Superior temporal gyrus (tissue), 1 donor: ENCODE data around the gene DSG4.

ENCODE experiments used
- DNase-seq: peaks from one replicate; pipeline ENCODE4 v3.0.0-alpha.2; 2016; ENCODE audit errors: extremely low spot score

DSG4 gene

DNA sequence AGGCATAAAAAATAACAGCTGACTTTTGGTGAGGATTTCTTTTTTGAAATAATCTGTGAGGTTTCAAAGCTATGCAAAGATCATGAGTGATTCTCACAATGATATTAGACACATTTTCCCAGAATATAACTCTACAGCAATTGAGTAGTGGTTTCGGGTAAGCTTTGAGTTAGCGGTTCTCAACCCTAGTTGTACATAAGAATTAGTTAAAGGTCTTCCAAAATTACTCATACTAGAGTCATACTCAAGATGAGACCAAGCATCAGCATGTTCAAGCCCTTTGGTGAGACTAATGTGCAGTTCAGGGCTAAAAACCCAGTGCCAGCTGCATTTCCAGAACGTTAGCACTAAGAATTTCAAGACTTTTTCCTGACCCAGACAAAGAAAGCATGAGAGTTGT lies 31.1 kb downstream of the DSG4 start:
- no peak for DNase-seq

DNA sequence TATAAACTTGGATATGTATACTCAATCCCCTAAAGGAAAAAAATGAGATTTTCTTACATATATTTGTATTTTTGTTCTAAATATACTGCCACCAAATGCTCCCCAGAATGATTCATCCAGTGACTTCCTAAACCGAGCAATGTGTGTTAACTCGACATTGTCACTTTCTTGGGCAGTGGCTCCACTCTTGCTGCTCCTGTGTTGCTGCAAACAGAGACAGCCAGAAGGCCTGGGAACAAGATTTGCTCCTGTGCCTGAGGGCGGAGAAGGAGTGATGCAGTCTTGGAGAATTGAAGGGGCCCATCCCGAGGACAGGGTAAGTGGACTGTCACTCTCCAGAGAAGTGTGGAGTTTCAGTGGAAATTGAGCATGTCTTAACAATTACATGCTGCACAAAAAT lies 32.7 kb downstream of the DSG4 start:
- no peak for DNase-seq

- DNase-seq, result no peak
These were observed 34.3 kb downstream of the DSG4 start for GRCh38 chr18:31410716-31411483.

GRCh38 chr18:31413137-31413536 lies 36.6 kb downstream of the DSG4 start:
- DNase-seq, result no peak

DNA sequence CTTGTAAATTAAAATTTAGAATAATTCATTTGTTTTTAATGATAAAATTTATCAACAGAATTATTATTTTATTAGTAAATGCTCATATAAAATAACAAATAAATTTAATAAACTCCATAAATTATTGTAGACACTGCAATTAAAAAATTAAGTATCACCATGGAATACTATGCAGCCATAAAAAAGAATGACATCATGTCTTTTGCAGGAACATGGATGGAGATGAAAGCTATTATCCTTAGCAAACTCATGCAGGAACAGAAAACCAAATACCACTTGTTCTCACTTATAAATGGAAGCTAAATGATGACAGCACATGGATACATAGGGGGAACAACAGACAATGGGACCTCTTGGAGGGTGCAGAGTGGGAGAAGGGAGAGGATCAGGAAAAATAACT lies 41.3 kb downstream of the DSG4 start:
- no peak for DNase-seq

DNA sequence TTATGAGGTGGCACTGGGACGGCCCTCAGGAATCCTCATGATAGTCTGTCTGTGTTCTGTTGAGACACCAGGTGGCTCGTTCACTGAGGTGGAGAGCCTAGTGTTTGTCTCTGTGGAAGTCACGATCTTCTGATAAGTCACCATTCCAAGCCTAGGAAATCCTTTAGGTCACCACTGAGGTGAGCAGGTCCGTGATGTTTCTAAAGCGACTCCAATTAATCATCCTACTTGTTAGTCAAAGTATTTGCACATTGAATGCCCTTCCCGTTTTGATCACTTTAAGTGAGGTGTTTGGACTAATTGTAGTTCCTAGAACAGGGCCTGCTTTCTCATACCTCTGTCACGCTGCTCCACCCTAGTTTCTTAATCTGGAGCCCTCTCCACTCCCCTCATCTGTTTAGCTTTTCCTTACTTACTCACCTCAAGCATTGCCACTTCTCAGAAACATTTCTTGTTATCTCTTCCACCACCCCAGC lies 42.9 kb downstream of the DSG4 start:
- no peak for DNase-seq

DNA sequence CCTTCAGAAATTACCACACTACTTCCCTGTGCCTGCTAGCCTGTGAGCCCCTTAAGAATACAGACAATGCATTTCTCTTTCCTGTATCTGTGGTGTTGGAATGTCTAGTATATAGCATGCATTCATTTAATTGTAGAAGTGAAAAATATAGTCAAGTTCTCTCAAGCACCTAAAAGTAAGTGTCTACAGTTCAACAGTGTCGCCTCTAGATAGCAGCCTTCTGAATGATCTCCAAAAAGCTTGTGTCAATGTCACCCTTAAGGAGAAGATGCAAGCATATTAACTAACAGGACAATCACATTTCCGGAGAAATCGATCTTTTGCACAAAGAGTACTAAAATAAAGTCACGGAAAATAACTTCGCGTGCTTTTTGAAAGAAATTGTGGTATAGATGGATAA lies 43.5 kb downstream of the DSG4 start:
- DNase-seq, result no peak

DNA sequence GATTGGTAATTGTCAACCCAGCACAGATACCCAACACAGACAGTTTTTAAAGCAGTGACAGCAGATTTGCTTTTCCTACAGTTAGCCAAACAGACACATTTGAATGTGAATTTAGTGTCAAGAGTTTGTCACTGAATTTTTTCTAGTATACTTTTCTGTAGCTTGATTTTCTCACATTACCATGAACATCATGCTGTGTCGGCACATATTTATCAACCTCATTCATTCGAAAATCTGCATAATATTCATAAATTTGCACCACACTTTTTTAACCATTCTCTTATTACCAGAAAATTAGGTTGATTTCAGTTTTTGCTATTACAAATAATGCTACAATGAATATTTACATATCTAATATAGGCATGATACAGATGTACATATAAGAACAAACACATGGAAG lies 43.9 kb downstream of the DSG4 start:
- DNase-seq, result no peak

DNA sequence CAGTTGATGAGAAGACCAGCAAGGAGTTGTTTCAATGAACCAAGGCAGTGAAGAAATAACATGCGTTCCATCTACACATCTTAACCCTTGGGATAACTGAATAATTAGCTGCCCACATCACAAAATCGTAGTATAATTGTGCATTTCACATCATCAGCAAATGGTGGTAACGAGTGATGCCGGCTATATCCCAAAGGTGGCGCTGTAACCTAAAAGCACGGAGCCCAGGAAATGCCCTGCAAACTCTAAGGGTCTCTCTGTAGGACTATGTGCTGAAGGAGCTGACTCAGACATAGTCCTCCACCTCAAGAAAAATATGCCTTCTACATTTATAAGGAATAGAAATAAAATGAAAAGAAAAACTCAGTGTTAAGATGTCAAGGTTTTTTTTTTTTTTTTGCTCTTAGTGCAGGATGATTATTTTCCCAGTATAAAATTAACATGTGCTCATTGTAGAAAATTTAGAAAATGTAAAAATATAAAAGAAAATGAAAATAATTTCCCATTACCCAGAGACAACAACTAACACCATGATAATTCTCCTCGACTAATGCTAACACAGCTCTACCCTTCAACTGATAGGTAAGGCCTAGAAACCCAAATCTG lies 47.9 kb downstream of the DSG4 start:
- no peak for DNase-seq

DNA sequence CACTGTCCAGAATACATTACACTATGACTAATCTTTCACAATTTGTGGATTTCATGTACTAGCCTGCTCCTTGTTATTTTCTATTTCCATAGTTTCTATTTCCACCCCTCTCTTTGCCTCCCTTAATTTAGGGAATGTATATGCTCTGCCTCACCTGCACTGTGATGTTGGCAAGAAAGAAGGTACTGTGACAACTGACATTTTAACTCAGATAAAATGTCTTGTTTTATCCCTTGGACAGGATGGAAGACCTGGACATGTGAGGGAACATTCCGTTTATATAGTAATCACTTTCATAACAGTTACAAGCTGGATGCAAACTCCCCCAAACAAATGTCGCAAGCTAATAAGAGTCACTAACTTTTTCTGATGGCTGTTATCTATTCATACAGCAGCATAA lies 49.4 kb downstream of the DSG4 start:
- no peak for DNase-seq

GRCh38 chr18:31426871-31427406 lies 50.4 kb downstream of the DSG4 start:
- no peak for DNase-seq

GRCh38 chr18:31428211-31428610 lies 51.6 kb downstream of the DSG4 start:
- no peak for DNase-seq

- no peak for DNase-seq
These were observed 53.0 kb downstream of the DSG4 start for GRCh38 chr18:31429623-31430022.

DNA sequence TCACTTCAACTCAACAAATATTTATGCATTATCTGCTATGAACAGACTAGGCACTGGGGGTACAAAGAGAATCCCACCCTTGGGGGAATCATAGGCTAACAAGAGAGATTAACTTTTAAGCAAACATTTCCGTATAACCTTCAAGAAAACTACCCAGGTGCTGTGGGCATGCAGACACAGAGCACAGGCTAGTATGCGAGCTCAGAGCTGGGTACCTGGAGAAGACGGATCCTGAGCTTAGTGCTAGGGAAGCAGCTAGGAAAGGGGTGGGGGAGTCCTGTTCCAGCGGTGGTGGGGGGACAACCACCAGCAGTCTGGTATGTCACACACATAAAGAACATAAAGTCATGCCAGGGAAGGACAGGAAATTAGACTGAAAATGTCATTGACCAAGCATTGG lies 53.5 kb downstream of the DSG4 start:
- DNase-seq, result no peak

GRCh38 chr18:31430554-31430953 lies 54.0 kb downstream of the DSG4 start:
- no peak for DNase-seq

GRCh38 chr18:31432316-31432715 lies 55.7 kb downstream of the DSG4 start:
- DNase-seq, result no peak

DNA sequence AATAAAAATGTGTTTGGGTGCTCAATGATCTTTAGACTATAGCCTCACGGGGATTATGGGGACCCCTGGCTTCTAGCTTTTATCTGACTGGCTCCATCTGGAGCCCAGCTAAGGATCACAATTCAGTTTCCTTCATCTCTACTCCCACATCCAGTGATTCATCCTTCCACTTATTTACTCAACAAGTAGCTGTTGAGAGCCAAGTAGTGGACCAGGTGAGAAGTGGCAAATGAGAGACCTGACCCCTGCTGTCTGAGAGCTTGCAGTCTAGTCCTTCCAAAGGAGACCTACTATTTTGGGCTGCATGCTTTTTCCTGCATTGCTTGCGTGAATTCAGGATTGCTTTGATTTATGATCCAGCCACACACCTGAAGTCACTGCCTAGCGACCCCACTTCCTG lies 60.2 kb downstream of the DSG4 start:
- DNase-seq, result no peak

DNA sequence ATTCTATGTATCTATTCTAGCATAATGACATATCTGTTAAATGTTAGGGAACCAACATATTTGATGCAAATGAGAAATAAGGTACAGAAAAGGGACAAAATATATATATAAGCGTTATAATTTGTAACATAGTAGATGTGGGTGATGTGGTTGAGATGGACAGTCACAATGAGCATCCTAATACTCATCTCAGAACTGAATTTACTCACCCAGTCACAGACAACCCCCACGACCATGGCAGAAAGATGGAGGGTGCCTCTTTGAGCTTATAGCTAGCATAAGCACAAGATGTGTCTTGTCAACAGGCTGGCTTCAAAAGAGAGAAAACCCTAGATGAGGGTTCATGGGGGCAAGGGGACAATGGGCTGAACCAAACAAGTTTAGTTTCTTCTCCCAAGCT lies 61.8 kb downstream of the DSG4 start:
- DNase-seq, result no peak

DNA sequence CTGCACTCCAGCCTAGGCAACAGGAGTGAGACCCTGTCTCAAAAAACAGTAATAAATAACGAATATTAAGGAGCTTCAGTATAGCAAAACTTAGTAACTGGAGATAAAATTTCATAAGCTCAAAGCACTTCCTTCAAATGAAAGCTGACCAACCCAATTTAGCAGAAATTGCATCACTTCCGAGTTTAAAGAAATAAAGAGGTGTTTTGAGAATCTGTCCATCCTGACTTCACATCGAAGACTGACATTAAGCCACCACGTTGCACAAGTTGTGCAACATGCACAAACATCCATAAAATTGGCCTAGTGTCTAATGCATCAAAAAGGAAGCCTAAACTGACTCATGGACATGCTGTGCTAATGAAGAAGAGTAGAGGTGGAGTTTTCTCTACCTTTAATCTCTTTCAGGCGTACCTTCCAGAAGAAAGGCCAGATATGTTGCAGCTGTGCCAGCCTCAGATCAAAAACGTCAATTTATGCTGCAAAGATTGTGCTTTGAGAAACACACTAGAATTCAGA lies 63.3 kb downstream of the DSG4 start:
- no peak for DNase-seq

DNA sequence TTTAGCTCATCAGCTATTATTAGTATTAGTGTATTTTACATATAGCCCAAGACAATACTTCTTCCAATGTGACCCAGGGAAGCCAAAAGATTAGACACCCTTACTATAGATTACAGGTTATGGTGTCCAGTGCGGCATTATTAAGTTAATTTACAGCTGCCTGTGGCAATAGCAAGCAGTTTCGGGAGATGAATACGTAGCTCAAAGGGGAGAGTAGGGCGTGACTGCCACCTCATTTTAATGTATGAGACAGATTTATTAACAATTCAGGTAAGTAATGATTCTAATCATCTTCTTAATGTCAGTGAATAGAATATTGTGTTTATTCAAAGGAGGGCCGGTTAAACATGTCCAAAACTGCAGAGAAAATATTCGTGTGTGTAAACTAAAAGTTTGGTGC lies 64.2 kb downstream of the DSG4 start:
- no peak for DNase-seq

GRCh38 chr18:31441493-31441892 lies 64.9 kb downstream of the DSG4 start:
- no peak for DNase-seq

GRCh38 chr18:31444142-31444541 lies 67.6 kb downstream of the DSG4 start:
- DNase-seq, result no peak

- no peak for DNase-seq
These were observed 69.3 kb downstream of the DSG4 start for GRCh38 chr18:31445908-31446307.
